ENCODE measurements around the gene IFT88. TPM values are rescaled to one million over a fixed set of nuclear protein-coding genes. Genes with fewer than 3 reads are reported as not detected.

IFT88 gene
- total RNA-seq, 2 experiments from 2014 or later = 6.6 to 7.7 TPM

GRCh38 chr13:20721058-20721453 lies 154.1 kb downstream of the IFT88 start:
- DNase-seq (no peak), ATAC-seq (ENCODE audit: low read depth) (no peak)
- H3K36me3 Mint-ChIP-seq = no peaks in the 10 kb centered on the region
- H3K4me3 Mint-ChIP-seq = no peak overlapping the region
- POLR2A ChIA-PET = no interaction called here
- H3K27ac Mint-ChIP-seq = no peak overlapping the region
- peaks cover 10% of the 10 kb centered on the region for H3K27me3 Mint-ChIP-seq
- H3K4me1 Mint-ChIP-seq = no peaks in the 10 kb centered on the region
- no peaks in the 10 kb centered on the region for H3K9me3 Mint-ChIP-seq

GRCh38 chr13:20721454-20722357 lies 154.7 kb downstream of the IFT88 start:
- H3K4me1 Mint-ChIP-seq = no peaks in the 10 kb centered on the region
- POLR2A ChIA-PET = interaction anchor here (0.5 kb wide), 1 partner anchor 928 kb away, joined by 3 read pairs; no protein-coding TSS in a partner anchor
- peak; percentile 46 for ATAC-seq (ENCODE audit: low read depth)
- H3K9me3 Mint-ChIP-seq = no peaks in the 10 kb centered on the region
- H3K27ac Mint-ChIP-seq = no peak overlapping the region
- H3K36me3 Mint-ChIP-seq = no peaks in the 10 kb centered on the region
- peak overlapping the region; percentile 76 for H3K4me3 Mint-ChIP-seq
- H3K27me3 Mint-ChIP-seq = peaks cover 10% of the 10 kb centered on the region
- DNase-seq = peak; percentile 45

GRCh38 chr13:20727856-20728255 lies 160.9 kb downstream of the IFT88 start:
- no peak overlapping the region for H3K27ac Mint-ChIP-seq
- no peaks in the 10 kb centered on the region for H3K9me3 Mint-ChIP-seq
- H3K4me3 Mint-ChIP-seq = no peak overlapping the region
- POLR2A ChIA-PET = no interaction called here
- no peaks in the 10 kb centered on the region for H3K36me3 Mint-ChIP-seq
- no peaks in the 10 kb centered on the region for H3K4me1 Mint-ChIP-seq
- ATAC-seq (ENCODE audit: low read depth) (no peak), DNase-seq (no peak)
- no peaks in the 10 kb centered on the region for H3K27me3 Mint-ChIP-seq

GRCh38 chr13:20728579-20729311 lies 161.8 kb downstream of the IFT88 start:
- POLR2A ChIA-PET = no interaction called here
- Mint-ChIP-seq H3K27me3 (no peaks in the 10 kb centered on the region), H3K27ac (no peak overlapping the region), H3K9me3 (no peaks in the 10 kb centered on the region), H3K36me3 (no peaks in the 10 kb centered on the region), H3K4me3 (no peak overlapping the region), H3K4me1 (no peaks in the 10 kb centered on the region)
- DNase-seq = no peak
- ATAC-seq (ENCODE audit: low read depth) = no peak

- no peaks in the 10 kb centered on the region for H3K36me3 Mint-ChIP-seq
- POLR2A ChIA-PET = no interaction called here
- H3K9me3 Mint-ChIP-seq = no peaks in the 10 kb centered on the region
- no peaks in the 10 kb centered on the region for H3K4me1 Mint-ChIP-seq
- H3K4me3 Mint-ChIP-seq = no peak overlapping the region
- H3K27ac Mint-ChIP-seq = no peak overlapping the region
- ATAC-seq (ENCODE audit: low read depth) = no peak
- no peak for DNase-seq
- H3K27me3 Mint-ChIP-seq = no peaks in the 10 kb centered on the region
Measured at GRCh38 chr13:20729633-20730585, 163.0 kb downstream of the IFT88 start.

- Mint-ChIP-seq H3K27me3 (no peaks in the 10 kb centered on the region), H3K4me3 (no peak overlapping the region), H3K27ac (no peak overlapping the region), H3K4me1 (no peaks in the 10 kb centered on the region), H3K36me3 (peaks cover 7% of the 10 kb centered on the region), H3K9me3 (peaks cover 2% of the 10 kb centered on the region)
- POLR2A ChIA-PET = no interaction called here
- DNase-seq (no peak), ATAC-seq (ENCODE audit: low read depth) (no peak)
Measured at GRCh38 chr13:20738616-20739015, 171.7 kb downstream of the IFT88 start.

- Mint-ChIP-seq H3K27me3 (no peaks in the 10 kb centered on the region), H3K9me3 (peaks cover 5% of the 10 kb centered on the region), H3K27ac (no peak overlapping the region), H3K4me1 (no peaks in the 10 kb centered on the region), H3K36me3 (peaks cover 8% of the 10 kb centered on the region), H3K4me3 (no peak overlapping the region)
- DNase-seq (no peak), ATAC-seq (ENCODE audit: low read depth) (no peak)
- POLR2A ChIA-PET = no interaction called here
Measured at GRCh38 chr13:20740021-20740420, 173.1 kb downstream of the IFT88 start.

Other genes starting within 250 kb of the IFT88 start
- gene CRYL1, start 41.3 kb upstream of the IFT88 start, total RNA-seq = 10 to 100 TPM; 14.9 to 16.5 TPM
- not detected for gene IL17D, start 136.5 kb downstream of the IFT88 start, total RNA-seq
- 1 to 10 TPM; 7.1 to 9.0 TPM for gene EEF1AKMT1, start 206.8 kb downstream of the IFT88 start, total RNA-seq

Data from activated naive CD8-positive, alpha-beta T cell treated with anti-CD3 and anti-CD28 coated beads, Interleukin-2, amount 10 ng/mL, durations not matched to agents 7 days and 5 days (primary cell).